NCI-H1417 (cell line): ENCODE measurements around the gene SLC2A4.
"Not testable (repeated sequence)": the region's sequence is repeated elsewhere in the genome, so short reads cannot be mapped to it uniquely, and the experiment has no call there.

ENCODE experiments used
- DNase-seq, 3 experiments: peaks; one replicate each; lab custom pipeline; 2025; lab: John Stamatoyannopoulos, UW

The SLC2A4 gene

GRCh38 chr17:7324438-7324779 lies 42.9 kb downstream of the SLC2A4 start:
- no peak for DNase-seq

- DNase-seq, result no peak
These were observed 43.6 kb downstream of the SLC2A4 start for GRCh38 chr17:7325031-7325528.

- DNase-seq, result no peak
These were observed 44.7 kb downstream of the SLC2A4 start for GRCh38 chr17:7326186-7326585.

- DNase-seq, result no peak
These were observed 45.5 kb downstream of the SLC2A4 start for GRCh38 chr17:7327056-7327455.

GRCh38 chr17:7327501-7327900 lies 46.0 kb downstream of the SLC2A4 start:
- DNase-seq, result no peak

- DNase-seq, result no peak
These were observed 46.5 kb downstream of the SLC2A4 start for GRCh38 chr17:7328009-7328408.

- peak in 1 of 3 experiments; percentile 50 for DNase-seq
These were observed 47.4 kb downstream of the SLC2A4 start, which contains the start of gene NEURL4 for GRCh38 chr17:7328840-7329373. Gene NEURL4, minus strand, starts transcription at chr17:7329335. Its CDS starts 23 bp downstream, at chr17:7329312.

GRCh38 chr17:7329374-7329996 lies 48.0 kb downstream of the SLC2A4 start:
- peak; percentile 95 to 98 (median 96) for DNase-seq

- peak; percentile 46 to 89 (median 86) for DNase-seq
These were observed 48.6 kb downstream of the SLC2A4 start for GRCh38 chr17:7329997-7330637.

- DNase-seq, result no peak
These were observed 49.1 kb downstream of the SLC2A4 start for GRCh38 chr17:7330638-7331015.

- no peak for DNase-seq
These were observed 50.6 kb downstream of the SLC2A4 start for GRCh38 chr17:7332111-7332510.

GRCh38 chr17:7332600-7333069 lies 51.1 kb downstream of the SLC2A4 start:
- DNase-seq, result not testable (repeated sequence)

- DNase-seq, result no peak
These were observed 53.5 kb downstream of the SLC2A4 start for GRCh38 chr17:7334938-7335538.

GRCh38 chr17:7335765-7336164 lies 54.2 kb downstream of the SLC2A4 start:
- DNase-seq, result not testable (repeated sequence)

- DNase-seq, result no peak
These were observed 55.0 kb downstream of the SLC2A4 start, which contains the start of gene ACAP1 for GRCh38 chr17:7336240-7337175. Gene ACAP1, plus strand, starts transcription at chr17:7336529. Its CDS starts 206 bp downstream, at chr17:7336735.

GRCh38 chr17:7337600-7337999 lies 56.1 kb downstream of the SLC2A4 start:
- DNase-seq, result not testable (repeated sequence)
